MM.1S (cell line): ENCODE measurements around the gene CDK5RAP2.
"Not testable (repeated sequence)": the region's sequence is repeated elsewhere in the genome, so short reads cannot be mapped to it uniquely, and the experiment has no call there.

Experiments
- DNase-seq: peaks from one replicate; pipeline ENCODE4 v3.0.0-alpha.2; 2015
- H2AFZ ChIP-seq: fragments of 300-600 bp; sonication (generic); 2 replicates; pipeline ENCODE4 v1.6.0; 2016; ENCODE audit warnings: antibody characterized with exemption, low read length
- H3F3A ChIP-seq: fragments of 300-600 bp; sonication (generic); 2 replicates; pipeline ENCODE4 v1.6.1; 2016; ENCODE audit warnings: mild to moderate bottlenecking, antibody characterized with exemption, low read length, moderate library complexity, mixed read lengths; ENCODE audit not compliant: insufficient read depth
- H3K27ac ChIP-seq: fragments of 300-600 bp; sonication (generic); 2 replicates; pipeline ENCODE4 v1.5.1; 2016; ENCODE audit warnings: mild to moderate bottlenecking, low read length
- H3K27me3 ChIP-seq: fragments of 300-600 bp; sonication (generic); replicated peaks from 2 replicates; pipeline ENCODE4 v1.6.0; 2016; ENCODE audit warnings: low read length; ENCODE audit not compliant: insufficient read depth
- H3K36me3 ChIP-seq: fragments of 300-600 bp; sonication (generic); replicated peaks from 2 replicates; pipeline ENCODE4 v1.6.1; 2016; ENCODE audit warnings: mild to moderate bottlenecking, low read length, mixed read lengths; ENCODE audit not compliant: insufficient read depth
- H3K4me1 ChIP-seq: fragments of 300-600 bp; sonication (generic); 2 replicates; pipeline ENCODE4 v1.6.1; 2016; ENCODE audit warnings: low read length, mixed read lengths
- H3K4me2 ChIP-seq: fragments of 300-600 bp; sonication (generic); 2 replicates; pipeline ENCODE4 v1.6.0; 2016; ENCODE audit warnings: low read depth, low read length
- H3K4me3 ChIP-seq: fragments of 300-600 bp; sonication (generic); 2 replicates; pipeline ENCODE4 v1.5.1; 2016; ENCODE audit warnings: low read length, mixed read lengths
- H3K79me2 ChIP-seq: fragments of 300-600 bp; sonication (generic); 2 replicates; pipeline ENCODE4 v1.6.1; 2016; ENCODE audit warnings: mixed run types, low read length, mixed read lengths
- H3K9ac ChIP-seq: fragments of 300-600 bp; sonication (generic); 2 replicates; pipeline ENCODE4 v1.6.1; 2016; ENCODE audit warnings: low read length, mixed read lengths
- H3K9me2 ChIP-seq: fragments of 300-600 bp; sonication (generic); replicated peaks from 2 replicates; pipeline ENCODE4 v1.6.1; 2016; ENCODE audit warnings: mild to moderate bottlenecking, low read length, mixed read lengths; ENCODE audit not compliant: insufficient read depth
- H3K9me3 ChIP-seq: fragments of 300-600 bp; sonication (generic); replicated peaks from 2 replicates; pipeline ENCODE4 v1.6.1; 2016; ENCODE audit warnings: mild to moderate bottlenecking, low read length, mixed read lengths; ENCODE audit not compliant: insufficient read depth
- H4K20me1 ChIP-seq: fragments of 300-600 bp; sonication (generic); 2 replicates; pipeline ENCODE4 v1.6.1; 2016; ENCODE audit warnings: mild to moderate bottlenecking, low read length, moderate library complexity, mixed read lengths; ENCODE audit not compliant: insufficient read depth
- EZH2 ChIP-seq: fragments of 300-600 bp; sonication (generic); optimal IDR thresholded peaks from 2 replicates; pipeline ENCODE3; 2017; ENCODE audit warnings: low read depth, mild to moderate bottlenecking, antibody characterized with exemption, low read length, mixed read lengths
- EZH2phosphoT487 ChIP-seq: fragments of 300-600 bp; sonication (generic); IDR thresholded peaks from 2 replicates; pipeline ENCODE4 v1.6.1; 2018; ENCODE audit warnings: antibody characterized with exemption, low read length
- TF ChIP-seq, protein P1 (sequence below): fragments of 300-600 bp; sonication (generic); IDR thresholded peaks from 2 replicates; pipeline ENCODE4 v1.5.1; 2016; ENCODE audit warnings: antibody characterized with exemption, low read length, mixed read lengths

The CDK5RAP2 gene

DNA sequence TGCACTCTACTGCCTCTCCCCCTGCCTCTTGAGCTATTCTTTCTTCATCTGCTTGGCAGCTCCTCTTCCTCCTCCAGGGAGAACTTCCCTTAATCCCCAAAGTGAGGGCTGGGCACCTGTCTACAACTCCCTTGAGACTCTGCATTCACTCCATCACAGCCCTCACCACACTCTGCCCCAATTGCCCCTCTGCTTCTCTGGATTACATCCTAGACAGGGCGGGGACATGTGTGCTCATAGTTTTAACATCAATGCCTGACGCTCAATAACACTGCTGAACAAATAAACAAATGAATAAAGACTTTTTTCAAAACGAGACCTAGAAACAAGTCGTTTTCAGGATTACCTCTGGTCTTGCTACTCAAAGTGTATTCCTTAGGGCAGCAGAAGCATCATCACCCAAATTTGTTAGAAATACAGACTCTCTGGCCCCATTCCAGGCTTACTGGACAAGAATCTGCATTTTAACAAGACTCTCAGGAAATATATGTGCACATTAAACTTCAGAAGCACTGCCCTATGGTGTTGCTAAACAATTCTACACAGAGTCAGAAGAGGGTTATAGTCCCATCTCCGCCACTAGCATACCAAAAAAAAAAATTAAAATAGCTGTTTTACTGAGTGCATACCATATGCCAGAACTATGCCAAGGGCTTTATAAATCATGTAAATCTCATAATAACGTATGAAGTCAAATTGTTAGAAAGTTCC, 115.6 kb downstream of the CDK5RAP2 start:
- H3K9ac ChIP-seq: no peak overlapping the region
- no peaks in the 10 kb centered on the region for H4K20me1 ChIP-seq
- H2AFZ ChIP-seq: no peak overlapping the region
- H3K4me3 ChIP-seq: no peak overlapping the region
- H3K27ac ChIP-seq: no peak overlapping the region
- H3K9me3 ChIP-seq: no peaks in the 10 kb centered on the region
- H3K27me3 ChIP-seq: no peaks in the 10 kb centered on the region
- TF ChIP-seq, protein P1, sequence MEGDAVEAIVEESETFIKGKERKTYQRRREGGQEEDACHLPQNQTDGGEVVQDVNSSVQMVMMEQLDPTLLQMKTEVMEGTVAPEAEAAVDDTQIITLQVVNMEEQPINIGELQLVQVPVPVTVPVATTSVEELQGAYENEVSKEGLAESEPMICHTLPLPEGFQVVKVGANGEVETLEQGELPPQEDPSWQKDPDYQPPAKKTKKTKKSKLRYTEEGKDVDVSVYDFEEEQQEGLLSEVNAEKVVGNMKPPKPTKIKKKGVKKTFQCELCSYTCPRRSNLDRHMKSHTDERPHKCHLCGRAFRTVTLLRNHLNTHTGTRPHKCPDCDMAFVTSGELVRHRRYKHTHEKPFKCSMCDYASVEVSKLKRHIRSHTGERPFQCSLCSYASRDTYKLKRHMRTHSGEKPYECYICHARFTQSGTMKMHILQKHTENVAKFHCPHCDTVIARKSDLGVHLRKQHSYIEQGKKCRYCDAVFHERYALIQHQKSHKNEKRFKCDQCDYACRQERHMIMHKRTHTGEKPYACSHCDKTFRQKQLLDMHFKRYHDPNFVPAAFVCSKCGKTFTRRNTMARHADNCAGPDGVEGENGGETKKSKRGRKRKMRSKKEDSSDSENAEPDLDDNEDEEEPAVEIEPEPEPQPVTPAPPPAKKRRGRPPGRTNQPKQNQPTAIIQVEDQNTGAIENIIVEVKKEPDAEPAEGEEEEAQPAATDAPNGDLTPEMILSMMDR: no peak
- TF ChIP-seq EZH2: no peak
- TF ChIP-seq EZH2phosphoT487: no peak
- no peaks in the 10 kb centered on the region for H3K9me2 ChIP-seq
- H3K4me2 ChIP-seq: no peak overlapping the region
- H3K79me2 ChIP-seq: no peaks in the 10 kb centered on the region; the same call in 1 of the 2 replicates
- DNase-seq: no peak
- H3K36me3 ChIP-seq: no peaks in the 10 kb centered on the region
- no peaks in the 10 kb centered on the region for H3K4me1 ChIP-seq
- no peaks in the 10 kb centered on the region for H3F3A ChIP-seq

DNA sequence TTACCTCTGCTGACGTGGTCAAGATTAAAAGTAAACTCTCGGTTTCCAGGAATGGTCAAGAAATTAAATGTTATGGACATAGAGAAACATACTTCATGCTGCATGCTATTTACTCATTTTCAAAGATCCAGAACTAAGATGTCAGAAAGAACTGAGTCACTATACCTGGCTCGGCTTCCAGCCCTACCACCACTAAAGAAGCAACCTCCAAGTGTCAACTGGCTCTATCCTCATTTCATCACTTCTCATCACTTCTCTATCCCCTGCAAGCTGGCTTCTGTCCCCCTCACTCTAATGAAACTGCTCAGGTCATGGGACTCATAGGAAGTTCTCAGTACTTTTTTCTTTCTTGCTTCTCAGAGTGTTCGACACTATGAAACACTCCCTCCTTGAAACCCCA, 116.2 kb downstream of the CDK5RAP2 start:
- TF ChIP-seq, protein P1: no peak
- TF ChIP-seq EZH2 (no peak), EZH2phosphoT487 (no peak)
- Histone ChIP-seq H4K20me1 (no peaks in the 10 kb centered on the region), H3K9me2 (no peaks in the 10 kb centered on the region), H3K4me3 (no peak overlapping the region), H3K9ac (no peak overlapping the region), H3F3A (no peaks in the 10 kb centered on the region), H2AFZ (no peak overlapping the region), H3K4me2 (no peak overlapping the region), H3K27me3 (no peaks in the 10 kb centered on the region), H3K27ac (no peak overlapping the region), H3K4me1 (no peaks in the 10 kb centered on the region), H3K9me3 (no peaks in the 10 kb centered on the region), H3K36me3 (no peaks in the 10 kb centered on the region), H3K79me2 (no peaks in the 10 kb centered on the region; the same call in 1 of the 2 replicates)
- DNase-seq: no peak

DNA sequence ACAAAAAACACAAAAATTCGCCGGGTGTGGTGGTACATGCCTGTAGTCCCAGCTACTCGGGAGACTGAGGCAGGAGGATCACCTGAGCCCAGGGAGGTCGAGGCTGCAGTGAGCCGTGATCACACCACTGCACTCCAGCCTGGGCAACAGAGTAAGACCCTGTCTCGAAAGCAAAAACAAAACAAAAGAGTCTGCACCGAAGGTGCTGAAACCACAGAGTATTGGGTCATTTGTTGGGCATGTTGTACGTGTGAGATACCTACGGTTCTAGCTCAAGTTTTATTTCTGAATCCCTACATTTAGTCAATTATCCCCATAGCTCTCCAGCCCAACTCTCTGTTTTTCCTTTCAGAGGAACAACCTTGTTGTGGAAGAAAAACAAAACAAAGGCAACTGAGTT, 118.3 kb downstream of the CDK5RAP2 start:
- H4K20me1 ChIP-seq, H3K4me1 ChIP-seq, H3K27ac ChIP-seq, H3K9me3 ChIP-seq, H3K4me2 ChIP-seq, H3F3A ChIP-seq, H3K9ac ChIP-seq, H3K4me3 ChIP-seq, H3K9me2 ChIP-seq, H3K36me3 ChIP-seq, H2AFZ ChIP-seq, H3K27me3 ChIP-seq, DNase-seq, H3K79me2 ChIP-seq: not testable (repeated sequence)

DNA sequence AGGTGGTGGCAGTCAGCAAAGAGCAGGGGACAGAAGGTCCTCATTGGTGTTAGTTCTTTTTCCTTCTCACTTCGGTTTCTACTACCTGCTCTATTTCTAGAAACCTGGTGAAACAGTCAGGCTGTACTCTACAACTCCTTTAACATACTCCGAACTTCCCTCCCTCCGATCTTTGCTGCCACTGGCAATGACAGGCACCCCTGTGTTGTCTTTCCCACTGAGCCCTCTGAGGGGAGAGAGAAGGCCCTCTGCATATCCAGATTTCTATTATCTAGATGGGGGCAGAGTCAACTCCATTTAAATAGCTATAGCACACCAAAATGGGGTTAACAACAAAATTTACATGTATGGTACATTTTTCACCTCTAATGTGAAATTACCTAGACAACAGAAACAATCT, 123.7 kb downstream of the CDK5RAP2 start:
- peaks cover 7% of the 10 kb centered on the region; the same call in 1 of the 2 replicates for H3K36me3 ChIP-seq
- no peaks in the 10 kb centered on the region for H3K4me1 ChIP-seq
- H3K4me3 ChIP-seq: no peak overlapping the region
- no peaks in the 10 kb centered on the region for H3K79me2 ChIP-seq
- H3F3A ChIP-seq: no peaks in the 10 kb centered on the region
- no peak overlapping the region for H3K9ac ChIP-seq
- H4K20me1 ChIP-seq: no peaks in the 10 kb centered on the region
- no peak for DNase-seq
- no peaks in the 10 kb centered on the region for H3K9me3 ChIP-seq
- H3K27me3 ChIP-seq: no peaks in the 10 kb centered on the region
- TF ChIP-seq, protein P1: no peak
- no peak for TF ChIP-seq EZH2phosphoT487
- no peak for TF ChIP-seq EZH2
- H3K9me2 ChIP-seq: no peaks in the 10 kb centered on the region
- H3K27ac ChIP-seq: no peak overlapping the region
- no peak overlapping the region for H3K4me2 ChIP-seq
- no peak overlapping the region for H2AFZ ChIP-seq
